Lung (tissue), 12 donors: ENCODE data around the gene TTYH3. TPM values are rescaled to one million over a fixed set of nuclear protein-coding genes. Genes with fewer than 3 reads are reported as not detected.

Source experiments
- ATAC-seq: fragments of 200-7000 bp; cut with Tn5 transposase; one replicate; pipeline ENCODE4 v1.9.1; 2020; ENCODE audit warnings: moderate number of reproducible peaks; ENCODE audit not compliant: insufficient read depth, low FRiP score
- DNase-seq, 3 donors: peaks; one replicate each; pipeline ENCODE4 v3.0.0-alpha.2; 2013 to 2017
- H3K27ac ChIP-seq, 2 donors: one replicate each; pipeline ENCODE4 v1.5.1; 2013; ENCODE audit warnings: mild to moderate bottlenecking in 2 of 2, moderate library complexity in 2 of 2, control low read depth in 1 of 2, inconsistent platforms in 1 of 2, low read depth in 1 of 2, low read length in 1 of 2
- H3K27me3 ChIP-seq, 3 donors: one replicate each; pipeline ENCODE4 v1.5.1; 2013; ENCODE audit warnings: low read length in 2 of 3; ENCODE audit not compliant: control insufficient read depth in 3 of 3, insufficient read depth in 3 of 3
- H3K36me3 ChIP-seq, 4 donors: one replicate each; pipeline ENCODE4 v1.5.1; 2013; ENCODE audit warnings: low read length in 4 of 4, mild to moderate bottlenecking in 1 of 4, moderate library complexity in 1 of 4; ENCODE audit not compliant: control insufficient read depth in 4 of 4, insufficient read depth in 4 of 4
- H3K4me1 ChIP-seq, 5 donors: one replicate each; pipeline ENCODE4 v1.5.1; 2013; ENCODE audit warnings: low read length in 5 of 5, mild to moderate bottlenecking in 2 of 5, moderate library complexity in 1 of 5; ENCODE audit not compliant: control insufficient read depth in 5 of 5, insufficient read depth in 5 of 5
- H3K4me3 ChIP-seq: one replicate; pipeline ENCODE4 v1.5.1; 2013; ENCODE audit warnings: mild to moderate bottlenecking, control low read depth, moderate library complexity
- H3K9ac ChIP-seq, 2 donors: one replicate each; pipeline ENCODE4 v1.5.1; 2013; ENCODE audit warnings: low read length in 2 of 2, control low read depth in 1 of 2; ENCODE audit not compliant: insufficient read depth in 1 of 2
- H3K9me3 ChIP-seq, 4 donors: one replicate each; pipeline ENCODE4 v1.5.1; 2013; ENCODE audit warnings: low read length in 3 of 4, mild to moderate bottlenecking in 1 of 4, moderate library complexity in 1 of 4; ENCODE audit not compliant: control insufficient read depth in 4 of 4, insufficient read depth in 3 of 4
- CTCF ChIP-seq: IDR thresholded peaks from 2 replicates; pipeline ENCODE4 v1.5.1; 2012; ENCODE audit warnings: mild to moderate bottlenecking; ENCODE audit errors: control extremely low read depth, extremely low read depth
- WGBS, 2 donors: extraction: QIAGEN DNeasy Blood & Tissue Kit; methylation state at CpG; one replicate each; pipeline ENCODE4 v1.1.7; 2013; 5-methylcytosine and 5-hydroxymethylcytosine counted together
- polyA plus RNA-seq, 2 donors: library from polyadenylated mRNA; stranded (reverse); fragments of 200-250 nt; gene quantifications; one replicate each; pipeline ENCODE4 v1.2.1, GENCODE V29; 2013
- total RNA-seq, 2 donors: library from RNA; depleted of rRNA in 1 of 2; stranded (reverse); fragments of >200 nt in 1 of 2; gene quantifications; one replicate each; pipeline ENCODE4 v1.2.1, GENCODE V29; 2014 to 2021
- donor health status: control.
- donor health status: control.
- donor health status: Bipolar disorder and iron deficiency.
- donor health status: healthy.
- donor health status: DM: yes; HTN: yes; CAD: no.

Gene TTYH3
- total and polyA plus RNA-seq, 4 donors: 14.3 to 74.0 (median 55.8) TPM

- Histone ChIP-seq H3K9me3 (no peaks in the 10 kb centered on the region), H3K4me3 (no peak overlapping the region), H3K27ac (no peak overlapping the region), H3K36me3 (peaks cover 0 to 42% (median 13%) of the 10 kb centered on the region in 4 donors), H3K9ac (no peak overlapping the region), H3K27me3 (no peaks in the 10 kb centered on the region), H3K4me1 (no peaks in the 10 kb centered on the region)
- 96% methylated on average over 23 of the region's 23 CpGs for WGBS, 2 donors
- DNase-seq (no peak), ATAC-seq (no peak)
- no peak for TF ChIP-seq CTCF
These were observed 39.4 kb upstream of the TTYH3 start for GRCh38 chr7:2592375-2592865.

- ATAC-seq (no peak), DNase-seq (no peak)
- H3K27me3 ChIP-seq: no peaks in the 10 kb centered on the region
- H3K4me3 ChIP-seq: no peak overlapping the region
- no peak overlapping the region for H3K27ac ChIP-seq
- H3K9ac ChIP-seq: no peak overlapping the region
- WGBS, 2 donors: 96% methylated on average over 37 to 38 of the region's 38 CpGs
- no peak for TF ChIP-seq CTCF
- H3K4me1 ChIP-seq: no peaks in the 10 kb centered on the region
- peaks cover 0 to 38% (median 12%) of the 10 kb centered on the region in 4 donors for H3K36me3 ChIP-seq
- H3K9me3 ChIP-seq: no peaks in the 10 kb centered on the region
These were observed 38.6 kb upstream of the TTYH3 start for GRCh38 chr7:2593036-2593727.

- H3K4me3 ChIP-seq: no peak overlapping the region
- peaks cover 0 to 46% (median 17%) of the 10 kb centered on the region in 4 donors for H3K36me3 ChIP-seq
- H3K4me1 ChIP-seq: no peaks in the 10 kb centered on the region
- 91 to 92% methylated on average over 10 of the region's 10 CpGs for WGBS, 2 donors
- H3K9me3 ChIP-seq: no peaks in the 10 kb centered on the region
- DNase-seq: no peak
- no peak overlapping the region for H3K27ac ChIP-seq
- no peak for TF ChIP-seq CTCF
- no peaks in the 10 kb centered on the region for H3K27me3 ChIP-seq
- no peak for ATAC-seq
- H3K9ac ChIP-seq: no peak overlapping the region
These were observed 37.2 kb upstream of the TTYH3 start for GRCh38 chr7:2594599-2594998.
